Retinal pigment epithelial cell (primary cell): Measurements from ENCODE around the gene SLCO2B1.
A peak's percentile ranks its signal among the peaks of the same experiment; 100 is the strongest.

Experiments
- DNase-seq: peaks from one replicate; pipeline ENCODE4 v3.0.0-alpha.2; 2010; ENCODE audit warnings: low read depth
- H3K4me3 ChIP-seq: 2 replicates; pipeline ENCODE4 v1.5.1; 2011; ENCODE audit warnings: mild to moderate bottlenecking, low read length, control low read depth, moderate library complexity
- CTCF ChIP-seq: conservative IDR thresholded peaks from 2 replicates; pipeline ENCODE4 v1.5.1; 2011; ENCODE audit warnings: low read depth, low read length, control low read depth, inconsistent platforms

The SLCO2B1 gene

GRCh38 chr11:75241036-75241905, 90.4 kb downstream of the SLCO2B1 start:
- peak; percentile 30 for DNase-seq
- peak; percentile 52 for TF ChIP-seq CTCF
- peak overlapping the region; percentile 42 for H3K4me3 ChIP-seq

GRCh38 chr11:75241906-75242644, 91.2 kb downstream of the SLCO2B1 start:
- H3K4me3 ChIP-seq = peak overlapping the region; percentile 42
- DNase-seq = no peak
- TF ChIP-seq CTCF = no peak

- DNase-seq = no peak
- H3K4me3 ChIP-seq = no peak overlapping the region
- no peak for TF ChIP-seq CTCF
Observed at GRCh38 chr11:75242722-75243600, 92.1 kb downstream of the SLCO2B1 start.

- H3K4me3 ChIP-seq = no peak overlapping the region
- DNase-seq = no peak
- no peak for TF ChIP-seq CTCF
Observed at GRCh38 chr11:75244052-75244814, 93.3 kb downstream of the SLCO2B1 start.

GRCh38 chr11:75245356-75246005, 94.6 kb downstream of the SLCO2B1 start:
- peak; percentile 13 for TF ChIP-seq CTCF
- no peak overlapping the region for H3K4me3 ChIP-seq
- DNase-seq = no peak
